Testis (tissue), 2 donors: ENCODE measurements around the gene FBP2.

Experiments
- POLR2A ChIP-seq: fragments of 450-650 bp; IDR thresholded peaks from one replicate; pipeline ENCODE4 v1.6.1; 2017; ENCODE audit warnings: antibody characterized with exemption, mild to moderate bottlenecking, moderate library complexity
- TF ChIP-seq, protein P1 (sequence below), 3 experiments: fragments of 450-650 bp in 2 of 3; fragments of 200-600 bp in 1 of 3; sonication (generic) in 1 of 3; IDR thresholded peaks; one replicate each; pipeline ENCODE4 v1.5.1; 2016 to 2019; ENCODE audit warnings: antibody characterized with exemption in 3 of 3, mild to moderate bottlenecking in 2 of 3, moderate library complexity in 1 of 3

DNA sequence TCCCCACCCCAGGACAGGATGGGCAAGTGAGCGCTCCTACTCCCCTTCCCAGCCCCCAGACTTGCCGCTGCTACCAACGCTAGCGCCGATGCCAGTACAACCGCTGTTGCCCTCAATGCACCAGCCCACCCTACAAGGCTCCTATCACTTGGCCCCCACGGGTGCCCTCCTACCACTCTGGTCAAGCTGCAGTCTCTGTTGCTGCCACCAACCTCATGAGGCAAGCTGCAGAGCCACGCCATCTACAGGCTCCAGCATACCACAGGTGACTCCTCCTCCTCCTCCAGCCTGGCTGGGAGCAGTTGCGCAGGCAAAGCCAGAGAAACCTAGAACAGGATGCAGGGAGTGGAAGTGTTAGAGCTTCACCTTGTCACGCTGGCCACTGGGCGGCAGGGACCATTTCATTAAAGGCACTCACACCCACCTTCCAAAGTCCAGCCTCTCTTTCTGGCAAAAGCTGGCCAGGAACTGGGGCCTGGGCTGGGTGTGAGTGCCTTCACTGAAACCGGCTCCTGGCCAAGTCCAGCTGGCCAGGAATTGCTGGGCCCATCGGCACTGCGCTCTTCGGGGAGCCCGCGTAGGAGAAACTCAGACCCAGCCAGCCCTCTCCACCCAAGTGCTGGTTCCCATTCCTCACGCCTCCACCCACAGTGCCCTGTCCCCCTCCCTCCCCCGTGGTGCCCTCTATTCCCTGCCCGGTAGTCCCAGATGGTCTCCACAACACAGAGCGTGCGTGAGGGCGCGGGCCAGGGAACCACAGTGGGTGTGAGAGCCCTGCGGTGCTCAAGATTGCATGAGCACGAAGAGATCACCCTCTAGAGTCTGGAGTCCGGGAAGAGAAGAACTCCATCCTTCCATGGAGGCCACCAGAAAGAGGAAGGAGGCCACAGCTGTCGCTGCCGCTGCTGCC, 40.3 kb downstream of the FBP2 start:
- TF ChIP-seq, protein P1, sequence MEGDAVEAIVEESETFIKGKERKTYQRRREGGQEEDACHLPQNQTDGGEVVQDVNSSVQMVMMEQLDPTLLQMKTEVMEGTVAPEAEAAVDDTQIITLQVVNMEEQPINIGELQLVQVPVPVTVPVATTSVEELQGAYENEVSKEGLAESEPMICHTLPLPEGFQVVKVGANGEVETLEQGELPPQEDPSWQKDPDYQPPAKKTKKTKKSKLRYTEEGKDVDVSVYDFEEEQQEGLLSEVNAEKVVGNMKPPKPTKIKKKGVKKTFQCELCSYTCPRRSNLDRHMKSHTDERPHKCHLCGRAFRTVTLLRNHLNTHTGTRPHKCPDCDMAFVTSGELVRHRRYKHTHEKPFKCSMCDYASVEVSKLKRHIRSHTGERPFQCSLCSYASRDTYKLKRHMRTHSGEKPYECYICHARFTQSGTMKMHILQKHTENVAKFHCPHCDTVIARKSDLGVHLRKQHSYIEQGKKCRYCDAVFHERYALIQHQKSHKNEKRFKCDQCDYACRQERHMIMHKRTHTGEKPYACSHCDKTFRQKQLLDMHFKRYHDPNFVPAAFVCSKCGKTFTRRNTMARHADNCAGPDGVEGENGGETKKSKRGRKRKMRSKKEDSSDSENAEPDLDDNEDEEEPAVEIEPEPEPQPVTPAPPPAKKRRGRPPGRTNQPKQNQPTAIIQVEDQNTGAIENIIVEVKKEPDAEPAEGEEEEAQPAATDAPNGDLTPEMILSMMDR (IDR thresholded peaks at IDR 0.05): no peak
- TF ChIP-seq POLR2A: no peak
